ENCODE measurements around the gene CYBRD1.

GRCh38 chr2:171516793-171517192, 5.5 kb upstream of the CYBRD1 start:
- TF ChIP-seq CTCF (IDR thresholded peaks at IDR 0.05), result no peak
- TF ChIP-seq POLR2AphosphoS5 (IDR thresholded peaks at IDR 0.05; ENCODE audit: insufficient read depth in 1 of 2, low read depth in 1 of 2), result no peak
- no peak for TF ChIP-seq POLR2A (IDR thresholded peaks at IDR 0.05)
